HEK293T (cell line): ENCODE data around the gene CRYBB1.

Source experiments
- ARNT ChIP-seq: fragments of 450-650 bp; IDR thresholded peaks from 2 replicates; pipeline ENCODE4 v1.6.1; 2017; ENCODE audit warnings: mild to moderate bottlenecking
- BHLHE40 ChIP-seq: fragments of 450-650 bp; IDR thresholded peaks from 2 replicates; pipeline ENCODE4 v1.6.1; 2016; ENCODE audit warnings: mild to moderate bottlenecking, moderate library complexity, borderline replicate concordance
- CTBP1 ChIP-seq: fragments of 450-650 bp; IDR thresholded peaks from 2 replicates; pipeline ENCODE4 v1.6.1; 2016; ENCODE audit warnings: borderline replicate concordance
- ELF4 ChIP-seq: fragments of 450-650 bp; IDR thresholded peaks from 2 replicates; pipeline ENCODE4 v1.6.1; 2017; ENCODE audit warnings: antibody characterized with exemption
- FOXA1 ChIP-seq: fragments of 450-650 bp; IDR thresholded peaks from 2 replicates; pipeline ENCODE4 v1.6.1; 2016; ENCODE audit warnings: mild to moderate bottlenecking
- FOXK2 ChIP-seq: fragments of 450-650 bp; IDR thresholded peaks from 2 replicates; pipeline ENCODE4 v1.6.1; 2016; ENCODE audit warnings: mild to moderate bottlenecking
- HDGF ChIP-seq: fragments of 450-650 bp; IDR thresholded peaks from 2 replicates; pipeline ENCODE4 v1.6.1; 2017; ENCODE audit warnings: antibody characterized with exemption, borderline replicate concordance
- LEF1 ChIP-seq: fragments of 450-650 bp; IDR thresholded peaks from 2 replicates; pipeline ENCODE4 v1.6.1; 2017; ENCODE audit warnings: mild to moderate bottlenecking, borderline replicate concordance
- NFRKB ChIP-seq: fragments of 450-650 bp; IDR thresholded peaks from 2 replicates; pipeline ENCODE4 v1.6.1; 2016; ENCODE audit warnings: mild to moderate bottlenecking, moderate library complexity
- PKNOX1 ChIP-seq: fragments of 450-650 bp; IDR thresholded peaks from 2 replicates; pipeline ENCODE4 v1.6.1; 2016
- SP1 ChIP-seq: fragments of 450-650 bp; IDR thresholded peaks from 2 replicates; pipeline ENCODE4 v1.6.1; 2017
- SUZ12 ChIP-seq: fragments of 450-650 bp; IDR thresholded peaks from 2 replicates; pipeline ENCODE4 v1.6.1; 2016; ENCODE audit warnings: mild to moderate bottlenecking
- TARDBP ChIP-seq: fragments of 450-650 bp; IDR thresholded peaks from 2 replicates; pipeline ENCODE4 v1.6.1; 2016
- ZNF384 ChIP-seq: fragments of 450-650 bp; IDR thresholded peaks from 2 replicates; pipeline ENCODE4 v1.6.1; 2016

DNA sequence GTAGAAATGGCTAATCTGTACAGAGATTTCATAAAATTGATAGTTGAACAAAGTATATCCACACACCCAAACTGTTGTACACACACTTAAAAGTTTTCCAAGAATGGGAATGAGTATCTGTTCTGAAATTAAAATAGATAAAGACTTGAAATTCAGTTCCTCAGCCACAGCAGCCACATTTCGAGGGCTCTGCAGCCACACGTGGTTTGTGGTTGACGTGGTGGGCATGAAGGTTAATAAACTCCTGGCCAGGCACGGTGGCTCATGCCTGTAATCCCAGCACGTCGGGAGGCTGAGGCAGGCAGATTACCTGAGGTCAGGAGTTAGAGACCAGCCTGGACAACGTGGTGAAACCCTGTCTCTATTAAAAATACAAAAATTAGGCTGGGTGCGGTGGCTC, 51.9 kb downstream of the CRYBB1 start:
- TF ChIP-seq FOXA1 (no peak), FOXK2 (no peak), HDGF (no peak), CTBP1 (no peak), TARDBP (no peak), BHLHE40 (no peak), NFRKB (no peak), SP1 (no peak), LEF1 (no peak), ZNF384 (no peak), ARNT (no peak), ELF4 (no peak), SUZ12 (no peak), PKNOX1 (no peak)
